ENCODE data around the gene PRPF39.
A peak's percentile ranks its signal among the peaks of the same experiment; 100 is the strongest.

The PRPF39 gene, protein sequence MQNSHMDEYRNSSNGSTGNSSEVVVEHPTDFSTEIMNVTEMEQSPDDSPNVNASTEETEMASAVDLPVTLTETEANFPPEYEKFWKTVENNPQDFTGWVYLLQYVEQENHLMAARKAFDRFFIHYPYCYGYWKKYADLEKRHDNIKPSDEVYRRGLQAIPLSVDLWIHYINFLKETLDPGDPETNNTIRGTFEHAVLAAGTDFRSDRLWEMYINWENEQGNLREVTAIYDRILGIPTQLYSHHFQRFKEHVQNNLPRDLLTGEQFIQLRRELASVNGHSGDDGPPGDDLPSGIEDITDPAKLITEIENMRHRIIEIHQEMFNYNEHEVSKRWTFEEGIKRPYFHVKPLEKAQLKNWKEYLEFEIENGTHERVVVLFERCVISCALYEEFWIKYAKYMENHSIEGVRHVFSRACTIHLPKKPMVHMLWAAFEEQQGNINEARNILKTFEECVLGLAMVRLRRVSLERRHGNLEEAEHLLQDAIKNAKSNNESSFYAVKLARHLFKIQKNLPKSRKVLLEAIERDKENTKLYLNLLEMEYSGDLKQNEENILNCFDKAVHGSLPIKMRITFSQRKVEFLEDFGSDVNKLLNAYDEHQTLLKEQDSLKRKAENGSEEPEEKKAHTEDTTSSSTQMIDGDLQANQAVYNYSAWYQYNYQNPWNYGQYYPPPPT

GRCh38 chr14:45083976-45084722 is at the start of gene PRPF39:
Gene PRPF39 (plus strand): TSS chr14:45084116. CDS start chr14:45095240, 11,124 bp downstream.
- H3K4me3 ChIP-seq (ENCODE audit: low read depth, low read length): peak within 1 kb of the TSS; percentile 88

DNA sequence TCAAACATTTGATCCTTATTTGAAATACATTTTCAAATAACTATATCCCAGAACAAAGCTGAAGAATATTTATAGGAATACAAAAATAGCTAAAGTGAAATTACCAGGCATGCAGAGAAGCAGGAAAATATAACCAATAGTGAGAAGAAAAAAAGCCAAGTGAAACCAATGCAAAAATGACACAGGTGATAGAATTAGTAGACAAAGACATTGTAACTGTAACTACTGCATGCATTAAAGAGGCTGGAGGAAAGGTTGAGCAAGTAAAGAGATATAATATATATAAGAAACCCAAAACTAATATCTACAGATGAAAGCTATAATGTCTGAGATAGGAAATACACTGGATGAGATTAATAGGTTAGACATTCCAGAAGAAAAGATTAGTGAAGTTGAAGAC is 49.2 kb upstream of the PRPF39 start:
- H3K4me3 ChIP-seq (ENCODE audit: low read depth, low read length): no peak overlapping the region
- no peak for DNase-seq (ENCODE audit: low read depth)

More at GRCh38 chr14:45083976-45084722, at the start of gene PRPF39:
- peak; percentile 58 for DNase-seq (ENCODE audit: low read depth)

- no peak for DNase-seq (ENCODE audit: low read depth)
- no peak overlapping the region for H3K4me3 ChIP-seq (ENCODE audit: low read depth, low read length)
Measured at GRCh38 chr14:45038256-45038655, 45.7 kb upstream of the PRPF39 start.

DNA sequence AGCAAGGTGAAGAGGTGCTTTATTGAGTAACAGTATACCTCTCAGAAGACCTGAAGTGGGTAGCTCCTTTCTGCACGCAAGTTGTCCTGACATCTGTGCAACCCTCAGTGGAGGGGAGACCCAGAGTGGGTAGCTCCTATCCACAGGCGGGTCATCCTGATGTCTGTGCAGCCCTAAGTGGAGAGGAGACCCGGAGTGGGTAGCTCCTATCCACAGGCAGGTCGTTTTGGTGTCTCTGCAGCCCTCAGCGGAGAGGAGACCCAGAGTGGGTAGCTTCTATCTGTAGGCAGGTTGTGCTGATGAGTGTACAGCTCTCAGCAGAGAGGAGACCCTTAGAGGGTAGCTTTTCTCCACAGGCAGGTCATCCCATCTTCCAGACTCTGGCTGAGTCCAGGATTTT is 45.1 kb upstream of the PRPF39 start:
- no peak for DNase-seq (ENCODE audit: low read depth)
- no peak overlapping the region for H3K4me3 ChIP-seq (ENCODE audit: low read depth, low read length)

- DNase-seq (ENCODE audit: low read depth): no peak
Measured at GRCh38 chr14:45039390-45039789, 44.5 kb upstream of the PRPF39 start.

DNA sequence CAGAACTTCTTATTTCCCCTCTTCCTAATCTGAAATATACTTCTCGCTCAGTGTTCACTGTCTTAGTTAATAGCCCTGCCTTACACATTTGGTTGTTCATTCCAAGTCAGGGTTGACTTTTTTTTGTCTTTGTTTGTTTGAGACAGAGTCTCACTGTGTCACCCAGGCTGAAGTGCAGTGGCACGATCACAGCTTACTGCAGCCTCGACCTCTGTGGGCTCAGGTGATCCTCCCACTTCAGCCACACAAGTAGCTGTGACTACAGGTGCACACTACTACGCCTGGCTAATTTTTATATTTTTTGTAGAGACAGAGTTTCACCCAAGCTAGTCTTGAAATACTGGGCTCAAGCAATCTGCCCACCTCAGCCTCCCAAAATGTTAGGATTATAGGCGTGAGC is 42.3 kb upstream of the PRPF39 start:
- H3K4me3 ChIP-seq (ENCODE audit: low read depth, low read length): no peak overlapping the region
- DNase-seq (ENCODE audit: low read depth): no peak

More at GRCh38 chr14:45039390-45039789, 44.5 kb upstream of the PRPF39 start:
- H3K4me3 ChIP-seq (ENCODE audit: low read depth, low read length): no peak overlapping the region

DNA sequence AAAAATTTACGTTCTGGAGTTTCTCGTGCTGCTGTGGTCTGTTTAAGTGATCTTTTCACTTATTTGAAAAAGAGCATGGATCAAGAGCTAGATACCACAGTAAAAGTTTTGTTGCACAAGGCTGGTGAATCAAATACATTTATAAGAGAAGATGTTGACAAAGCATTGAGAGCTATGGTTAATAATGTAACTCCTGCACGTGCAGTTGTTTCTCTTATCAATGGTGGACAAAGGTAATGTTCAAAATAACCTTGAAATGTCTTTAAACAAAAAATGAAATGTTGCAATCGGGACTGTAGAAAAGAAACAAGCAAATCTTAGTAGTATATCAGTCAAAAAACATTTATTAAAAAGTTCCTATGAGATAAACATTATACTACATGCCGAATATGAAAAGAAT is 39.3 kb upstream of the PRPF39 start:
- no peak for DNase-seq (ENCODE audit: low read depth)
- no peak overlapping the region for H3K4me3 ChIP-seq (ENCODE audit: low read depth, low read length)

- no peak for DNase-seq (ENCODE audit: low read depth)
- H3K4me3 ChIP-seq (ENCODE audit: low read depth, low read length): no peak overlapping the region
Measured at GRCh38 chr14:45048385-45048784, 35.5 kb upstream of the PRPF39 start.

- no peak for DNase-seq (ENCODE audit: low read depth)
- no peak overlapping the region for H3K4me3 ChIP-seq (ENCODE audit: low read depth, low read length)
Measured at GRCh38 chr14:45051180-45051579, 32.7 kb upstream of the PRPF39 start.

DNA sequence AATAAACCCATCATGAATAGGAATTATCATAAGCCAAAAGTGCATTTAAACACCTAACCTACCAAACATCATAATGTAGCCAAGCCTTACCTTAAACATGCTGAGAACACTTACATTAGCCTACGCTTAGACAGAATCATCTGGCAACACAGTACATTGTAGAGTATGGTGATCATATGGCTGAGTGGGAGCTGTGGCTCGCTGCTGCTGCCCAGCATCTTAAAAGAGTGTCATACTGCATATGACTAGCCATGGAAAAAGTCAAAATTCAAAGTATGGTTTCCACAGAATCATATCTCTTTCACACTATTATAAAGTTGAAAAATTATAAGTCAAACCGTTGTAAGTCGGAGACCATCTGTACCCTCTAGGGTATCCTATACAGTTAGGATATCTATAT is 32.0 kb upstream of the PRPF39 start:
- no peak for DNase-seq (ENCODE audit: low read depth)
- H3K4me3 ChIP-seq (ENCODE audit: low read depth, low read length): no peak overlapping the region

DNA sequence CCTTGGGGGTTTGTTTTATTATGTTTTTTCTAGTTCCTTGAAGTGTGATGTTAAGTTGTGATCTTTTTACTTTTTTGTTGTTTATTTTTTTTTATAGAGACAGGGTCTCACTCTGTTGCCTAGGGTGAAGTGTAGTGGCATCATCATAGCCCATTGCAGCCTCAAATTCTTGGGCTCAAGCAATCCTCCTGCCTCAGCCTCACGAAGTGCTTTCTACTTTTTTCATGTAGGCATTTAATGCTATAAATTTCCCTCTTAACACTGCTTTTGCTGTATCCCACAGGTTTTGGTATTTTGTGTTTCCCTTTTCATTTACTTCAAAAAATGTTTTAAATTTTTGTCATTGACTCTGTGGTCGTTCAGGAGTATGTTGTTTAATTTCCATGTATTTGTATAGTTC is 26.6 kb upstream of the PRPF39 start:
- no peak for DNase-seq (ENCODE audit: low read depth)
- no peak overlapping the region for H3K4me3 ChIP-seq (ENCODE audit: low read depth, low read length)

DNA sequence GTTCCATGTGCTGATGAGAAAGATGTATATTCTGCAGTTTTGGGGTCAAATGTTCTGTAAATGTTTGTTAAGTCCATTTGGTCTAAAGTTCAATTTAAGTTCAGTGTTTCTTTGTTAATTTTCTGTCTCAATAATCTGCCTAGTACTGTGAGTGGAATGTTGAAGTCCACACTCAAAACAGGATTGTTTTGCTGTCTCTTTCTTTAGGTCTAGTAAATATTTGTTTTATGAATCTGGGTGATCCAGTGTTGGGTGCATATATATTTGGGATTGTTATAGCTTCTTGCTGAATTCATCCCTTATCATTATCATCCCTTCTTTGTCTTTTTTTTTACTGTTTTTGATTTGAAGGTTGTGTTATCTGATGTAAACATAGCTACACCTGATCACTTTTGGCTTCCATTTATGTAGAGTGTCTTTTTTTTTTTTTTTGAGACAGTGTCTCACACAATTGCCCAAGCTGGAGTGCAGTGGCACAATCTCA is 26.0 kb upstream of the PRPF39 start:
- DNase-seq (ENCODE audit: low read depth): no peak
- no peak overlapping the region for H3K4me3 ChIP-seq (ENCODE audit: low read depth, low read length)

GRCh38 chr14:45060551-45060950 is 23.4 kb upstream of the PRPF39 start:
- DNase-seq (ENCODE audit: low read depth): no peak
- H3K4me3 ChIP-seq (ENCODE audit: low read depth, low read length): no peak overlapping the region

- no peak for DNase-seq (ENCODE audit: low read depth)
- H3K4me3 ChIP-seq (ENCODE audit: low read depth, low read length): no peak overlapping the region
Measured at GRCh38 chr14:45065540-45065939, 18.4 kb upstream of the PRPF39 start.

GRCh38 chr14:45065956-45066355 is 18.0 kb upstream of the PRPF39 start:
- no peak for DNase-seq (ENCODE audit: low read depth)
- H3K4me3 ChIP-seq (ENCODE audit: low read depth, low read length): no peak overlapping the region

GRCh38 chr14:45066667-45067066 is 17.2 kb upstream of the PRPF39 start:
- DNase-seq (ENCODE audit: low read depth): no peak

DNA sequence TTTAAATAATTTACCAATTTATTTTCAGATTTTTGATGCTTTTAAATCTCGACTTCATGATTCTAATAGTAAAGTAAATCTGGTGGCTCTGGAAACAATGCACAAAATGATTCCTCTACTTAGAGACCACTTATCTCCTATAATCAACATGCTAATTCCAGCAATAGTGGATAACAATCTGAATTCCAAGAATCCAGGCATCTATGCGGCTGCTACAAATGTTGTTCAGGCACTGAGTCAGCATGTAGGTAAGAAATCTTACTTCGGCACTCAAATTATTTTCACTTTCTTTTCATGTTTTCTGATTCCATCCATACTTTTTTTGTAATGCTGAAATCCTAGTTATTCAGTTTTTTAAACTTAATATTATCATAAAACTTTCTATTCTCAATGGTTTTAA is 15.5 kb upstream of the PRPF39 start:
- no peak overlapping the region for H3K4me3 ChIP-seq (ENCODE audit: low read depth, low read length)
- DNase-seq (ENCODE audit: low read depth): no peak

More at GRCh38 chr14:45066667-45067066, 17.2 kb upstream of the PRPF39 start:
- no peak overlapping the region for H3K4me3 ChIP-seq (ENCODE audit: low read depth, low read length)

GRCh38 chr14:45070215-45070614 is 13.7 kb upstream of the PRPF39 start:
- no peak overlapping the region for H3K4me3 ChIP-seq (ENCODE audit: low read depth, low read length)
- DNase-seq (ENCODE audit: low read depth): no peak

- H3K4me3 ChIP-seq (ENCODE audit: low read depth, low read length): no peak overlapping the region
- no peak for DNase-seq (ENCODE audit: low read depth)
Measured at GRCh38 chr14:45072126-45072525, 11.8 kb upstream of the PRPF39 start.

- DNase-seq (ENCODE audit: low read depth): no peak
- H3K4me3 ChIP-seq (ENCODE audit: low read depth, low read length): no peak overlapping the region
Measured at GRCh38 chr14:45073231-45073879, 10.6 kb upstream of the PRPF39 start.
